ENCODE data around the gene APOA5.

GRCh38 chr11:116750070-116750718 is 41.5 kb downstream of the APOA5 start:
- TF ChIP-seq, protein P1, sequence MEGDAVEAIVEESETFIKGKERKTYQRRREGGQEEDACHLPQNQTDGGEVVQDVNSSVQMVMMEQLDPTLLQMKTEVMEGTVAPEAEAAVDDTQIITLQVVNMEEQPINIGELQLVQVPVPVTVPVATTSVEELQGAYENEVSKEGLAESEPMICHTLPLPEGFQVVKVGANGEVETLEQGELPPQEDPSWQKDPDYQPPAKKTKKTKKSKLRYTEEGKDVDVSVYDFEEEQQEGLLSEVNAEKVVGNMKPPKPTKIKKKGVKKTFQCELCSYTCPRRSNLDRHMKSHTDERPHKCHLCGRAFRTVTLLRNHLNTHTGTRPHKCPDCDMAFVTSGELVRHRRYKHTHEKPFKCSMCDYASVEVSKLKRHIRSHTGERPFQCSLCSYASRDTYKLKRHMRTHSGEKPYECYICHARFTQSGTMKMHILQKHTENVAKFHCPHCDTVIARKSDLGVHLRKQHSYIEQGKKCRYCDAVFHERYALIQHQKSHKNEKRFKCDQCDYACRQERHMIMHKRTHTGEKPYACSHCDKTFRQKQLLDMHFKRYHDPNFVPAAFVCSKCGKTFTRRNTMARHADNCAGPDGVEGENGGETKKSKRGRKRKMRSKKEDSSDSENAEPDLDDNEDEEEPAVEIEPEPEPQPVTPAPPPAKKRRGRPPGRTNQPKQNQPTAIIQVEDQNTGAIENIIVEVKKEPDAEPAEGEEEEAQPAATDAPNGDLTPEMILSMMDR (IDR thresholded peaks at IDR 0.05): no peak
- no peak for TF ChIP-seq POLR2A (IDR thresholded peaks at IDR 0.05)
